ENCODE results near the gene RIOK1. TPM values are rescaled to one million over a fixed set of nuclear protein-coding genes. Genes with fewer than 3 reads are reported as not detected.

RIOK1 gene
- total RNA-seq, 1 experiment from 2014 or later, result 16.3 TPM

DNA sequence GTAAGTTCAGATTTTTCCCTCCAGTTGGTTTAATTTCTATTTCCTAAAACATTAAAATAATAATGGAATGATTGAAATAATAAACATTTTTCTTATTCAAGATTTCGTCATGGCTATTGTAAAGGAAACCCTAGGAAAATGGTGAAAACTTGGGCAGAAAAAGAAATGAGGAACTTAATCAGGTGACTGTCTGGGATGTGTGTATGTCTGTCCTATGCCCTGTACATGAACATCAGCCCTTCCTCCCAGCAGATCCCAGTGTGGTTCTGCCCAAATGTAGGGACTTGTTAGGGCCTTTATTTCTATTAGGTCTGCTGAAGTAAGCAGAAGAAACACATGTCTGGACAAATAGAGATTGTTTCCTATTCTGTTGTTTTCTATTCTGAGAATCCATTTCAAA lies 13.1 kb downstream of the RIOK1 start:
- no peak for DNase-seq (ENCODE audit: low spot score)
- in situ Hi-C loops (cut with HindIII; ENCODE audit: low sequenced_read_pairs), result no loop called here

DNA sequence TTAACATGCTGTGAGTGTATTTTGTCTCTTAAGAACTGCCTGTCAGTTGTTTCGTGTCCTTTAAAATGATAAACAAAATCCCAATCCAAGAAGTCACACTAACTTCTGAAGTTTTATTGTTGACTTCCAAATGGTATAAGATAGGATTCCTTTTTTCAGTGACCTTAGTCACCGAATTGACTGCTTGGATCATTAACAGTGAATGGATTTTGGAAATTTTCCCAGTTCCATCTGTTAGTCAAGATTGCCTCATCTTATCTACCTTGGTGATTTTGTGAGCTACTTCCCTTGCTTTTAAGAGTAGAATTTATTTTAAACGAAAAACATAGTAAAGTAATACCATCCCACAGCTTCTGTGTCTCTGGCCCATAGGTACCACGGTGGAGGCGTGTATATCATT lies 14.9 kb downstream of the RIOK1 start:
- in situ Hi-C loops (cut with HindIII; ENCODE audit: low sequenced_read_pairs), result no loop called here
- DNase-seq (ENCODE audit: low spot score), result no peak

DNA sequence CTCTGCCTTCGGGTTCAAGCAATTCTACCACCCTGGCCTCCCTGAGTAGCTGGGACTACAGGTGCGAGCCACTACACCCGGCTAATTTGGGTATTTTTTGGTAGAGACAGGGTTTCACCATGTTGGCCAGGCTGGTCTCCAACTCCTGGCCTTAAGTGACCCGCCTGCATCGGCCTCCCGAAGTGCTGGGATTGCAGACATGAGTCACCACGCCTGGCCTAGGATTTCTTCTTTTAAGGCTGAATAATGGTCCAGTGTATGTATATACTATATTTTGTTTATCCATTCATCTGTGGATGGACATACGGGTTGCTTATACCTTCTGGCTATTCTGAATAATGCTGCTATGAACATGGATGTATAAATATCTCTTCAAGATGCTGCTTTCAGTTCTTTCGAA lies 17.1 kb downstream of the RIOK1 start:
- no peak for DNase-seq (ENCODE audit: low spot score)
- in situ Hi-C loops (cut with HindIII; ENCODE audit: low sequenced_read_pairs), result no loop called here

DNA sequence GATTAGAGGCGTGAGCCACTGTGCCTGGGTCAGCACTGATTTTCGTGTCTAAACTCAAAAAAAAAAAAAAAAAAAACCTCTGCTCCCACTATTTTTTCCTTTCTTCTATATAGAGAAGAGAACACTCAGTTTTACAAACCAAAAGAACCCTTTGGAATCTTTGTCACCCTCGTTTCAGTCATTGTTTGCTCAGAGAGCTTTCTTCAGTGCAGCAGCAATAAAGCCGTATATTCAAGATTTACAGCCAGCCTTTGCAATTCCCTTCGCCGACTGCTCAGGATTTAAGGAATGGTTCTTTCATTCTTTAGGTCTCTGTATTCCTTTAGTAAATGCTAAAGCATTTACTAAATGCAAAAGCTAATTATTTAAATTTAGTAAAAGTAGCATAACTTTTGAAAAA lies 20.1 kb downstream of the RIOK1 start:
- in situ Hi-C loops (cut with HindIII; ENCODE audit: low sequenced_read_pairs), result no loop called here

DNA sequence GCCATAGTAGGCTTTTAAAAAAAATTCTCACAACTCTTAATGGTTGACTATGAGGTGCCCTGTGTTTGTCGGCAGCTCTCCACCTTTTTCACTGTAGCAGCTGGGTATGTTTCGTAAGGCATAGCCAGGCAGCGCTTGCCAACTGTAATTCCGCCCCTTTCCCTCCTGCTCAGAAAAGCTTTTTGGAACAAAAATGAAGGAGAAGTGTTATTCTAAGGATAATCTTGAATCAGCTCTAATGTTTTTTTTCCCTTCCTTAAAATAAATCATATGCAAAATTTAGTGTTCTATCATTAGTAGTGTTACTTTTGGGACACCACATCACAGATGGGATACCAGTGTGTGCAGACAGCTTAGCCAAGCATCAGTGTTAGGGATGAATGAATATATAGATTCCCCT lies 21.2 kb downstream of the RIOK1 start:
- in situ Hi-C loops (cut with HindIII; ENCODE audit: low sequenced_read_pairs), result no loop called here
- no peak for DNase-seq (ENCODE audit: low spot score)

More for the DNA sequence above, 20.1 kb downstream of the RIOK1 start:
- DNase-seq (ENCODE audit: low spot score), result no peak

DNA sequence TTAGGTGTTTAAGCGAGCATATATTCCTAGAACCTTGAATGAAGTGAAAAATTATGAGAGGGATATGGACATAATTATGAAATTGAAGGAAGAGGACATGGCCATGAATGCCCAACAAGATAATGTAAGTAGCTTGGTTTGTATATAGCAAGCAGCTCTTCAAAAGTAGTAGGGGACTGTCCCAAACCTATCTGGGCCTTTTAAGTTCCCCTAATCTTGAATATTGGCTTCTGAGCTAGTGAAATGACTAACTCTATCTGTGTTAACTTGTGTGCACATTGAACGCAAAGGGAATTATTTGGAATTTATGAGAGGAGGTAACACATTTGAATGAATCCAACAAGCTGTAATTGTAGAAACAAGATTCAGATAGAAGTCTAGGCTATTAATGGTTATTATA lies 21.7 kb downstream of the RIOK1 start:
- DNase-seq (ENCODE audit: low spot score), result no peak
- in situ Hi-C loops (cut with HindIII; ENCODE audit: low sequenced_read_pairs), result no loop called here

DNA sequence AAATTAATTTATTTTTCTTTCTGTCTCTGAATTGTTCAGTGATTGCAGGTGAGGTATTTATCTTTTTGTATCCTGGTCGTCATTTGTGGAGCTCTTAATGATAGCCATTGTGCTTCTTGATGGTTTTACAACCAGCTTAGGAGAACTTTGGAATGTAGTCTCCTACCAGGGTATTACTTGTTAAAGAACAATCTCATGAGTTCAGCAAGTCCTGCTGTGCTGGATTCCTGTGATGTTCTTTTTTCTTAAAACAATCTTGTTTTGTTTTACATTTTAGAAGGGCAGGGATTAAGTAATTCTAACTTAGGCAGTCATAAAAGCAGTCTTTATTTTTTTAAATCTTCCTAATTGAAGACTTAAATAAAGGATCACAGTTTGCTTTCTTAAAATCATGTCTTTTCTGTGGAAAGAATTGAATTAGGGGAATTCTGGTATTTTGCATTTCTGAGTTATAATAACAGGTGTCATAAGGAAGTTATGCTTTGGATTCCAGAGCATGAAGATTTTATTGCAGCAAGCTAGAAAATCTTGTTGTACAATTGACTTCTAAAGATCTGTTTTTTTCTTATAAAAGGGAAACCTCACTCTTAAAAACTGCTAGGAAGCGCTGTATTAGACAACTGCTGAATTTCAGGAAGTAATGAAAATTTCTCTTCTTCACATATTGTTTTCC lies 23.7 kb downstream of the RIOK1 start:
- peak; percentile 45 for DNase-seq (ENCODE audit: low spot score)
- in situ Hi-C loops (cut with HindIII; ENCODE audit: low sequenced_read_pairs), result no loop called here

DNA sequence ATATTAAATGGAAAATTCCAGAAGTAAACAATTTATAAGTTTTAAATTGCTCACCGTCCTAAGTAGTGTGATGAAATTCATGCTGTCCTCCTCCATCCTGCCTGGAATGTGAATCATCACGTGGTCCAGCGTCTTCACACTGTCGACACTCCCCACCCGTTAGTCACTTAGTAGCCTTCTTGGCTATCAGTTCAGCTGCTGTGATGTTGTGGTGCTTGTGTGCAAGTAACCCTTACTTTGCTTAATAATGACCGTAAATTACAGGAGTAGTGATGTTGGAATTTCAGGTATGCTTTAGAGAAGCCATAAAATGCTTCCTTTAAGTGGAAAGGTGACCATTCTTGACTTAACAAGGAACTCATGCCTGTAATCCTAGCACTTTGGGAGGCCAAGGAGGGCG lies 25.2 kb downstream of the RIOK1 start:
- peak; percentile 61 for DNase-seq (ENCODE audit: low spot score)
- in situ Hi-C loops (cut with HindIII; ENCODE audit: low sequenced_read_pairs), result no loop called here

DNA sequence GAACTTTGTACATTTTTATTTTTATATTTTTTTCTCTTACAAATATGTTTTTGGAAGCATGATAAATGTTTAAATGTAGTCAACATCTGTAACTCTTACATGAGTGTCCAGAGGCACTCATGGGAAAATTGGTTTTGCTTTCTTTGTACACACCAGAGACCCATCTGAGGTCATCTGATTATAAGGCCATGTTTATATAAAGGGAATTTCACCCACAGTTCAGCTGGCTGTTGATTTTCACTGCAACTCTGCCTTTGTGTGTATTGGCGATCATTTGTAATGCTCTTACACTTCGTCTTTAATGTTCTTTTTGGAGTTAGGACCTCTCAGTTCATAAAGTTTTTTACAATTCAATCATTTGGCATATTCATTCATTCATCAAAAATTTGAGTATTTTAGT lies 28.1 kb downstream of the RIOK1 start:
- no peak for DNase-seq (ENCODE audit: low spot score)
- in situ Hi-C loops (cut with HindIII; ENCODE audit: low sequenced_read_pairs), result no loop called here

DNA sequence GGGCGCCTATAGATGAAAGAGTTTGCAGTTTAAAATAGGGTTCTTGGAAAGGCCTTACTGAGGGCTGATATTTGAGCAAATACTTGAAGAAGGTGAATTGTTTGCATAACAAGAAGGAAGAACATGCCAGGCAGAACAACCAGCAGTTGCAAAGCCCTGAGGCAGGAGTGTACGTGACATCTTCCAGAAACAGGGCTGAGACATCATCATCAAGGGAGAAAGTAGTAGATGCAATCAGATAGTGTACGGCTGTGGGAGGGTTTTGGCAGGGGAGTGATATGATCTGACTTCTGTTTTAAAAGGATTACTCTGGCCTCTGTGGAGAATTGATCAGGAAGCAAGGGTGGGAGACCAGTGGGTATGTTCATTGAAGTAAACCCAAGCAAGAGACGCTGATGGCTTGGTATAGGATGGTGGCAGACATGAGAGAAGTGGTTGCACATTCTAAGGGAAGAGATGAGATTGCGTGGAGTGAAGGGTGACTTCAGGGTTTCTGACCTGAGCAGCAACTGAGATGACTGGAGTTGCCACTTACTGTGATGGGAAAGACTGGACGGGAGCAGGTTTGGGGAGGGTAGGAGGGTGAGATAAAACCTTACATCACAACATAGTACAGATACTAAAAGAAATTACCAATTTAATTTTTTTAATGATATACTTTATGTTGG lies 28.8 kb downstream of the RIOK1 start:
- in situ Hi-C loops (cut with HindIII; ENCODE audit: low sequenced_read_pairs), result no loop called here
- DNase-seq (ENCODE audit: low spot score), result no peak

DNA sequence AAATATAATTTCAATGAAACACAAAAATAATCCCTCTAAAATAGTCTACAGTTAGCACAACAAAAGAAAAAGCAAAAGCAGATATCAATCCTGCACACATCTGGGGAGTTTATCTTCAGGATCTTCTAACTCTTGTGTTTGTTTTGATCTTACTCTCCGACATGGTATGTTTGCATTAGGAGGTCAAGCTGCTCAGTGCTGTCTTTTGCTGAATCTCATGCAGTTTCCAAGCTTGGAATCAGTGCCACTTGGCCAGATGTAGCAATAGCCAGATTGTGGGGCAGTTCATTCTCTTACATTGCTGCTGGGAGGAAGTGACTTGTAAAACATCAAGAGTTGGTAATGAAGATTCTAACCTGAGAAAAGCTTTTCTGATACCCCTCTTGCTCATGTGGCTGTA lies 29.5 kb downstream of the RIOK1 start:
- DNase-seq (ENCODE audit: low spot score), result no peak
- in situ Hi-C loops (cut with HindIII; ENCODE audit: low sequenced_read_pairs), result no loop called here

DNA sequence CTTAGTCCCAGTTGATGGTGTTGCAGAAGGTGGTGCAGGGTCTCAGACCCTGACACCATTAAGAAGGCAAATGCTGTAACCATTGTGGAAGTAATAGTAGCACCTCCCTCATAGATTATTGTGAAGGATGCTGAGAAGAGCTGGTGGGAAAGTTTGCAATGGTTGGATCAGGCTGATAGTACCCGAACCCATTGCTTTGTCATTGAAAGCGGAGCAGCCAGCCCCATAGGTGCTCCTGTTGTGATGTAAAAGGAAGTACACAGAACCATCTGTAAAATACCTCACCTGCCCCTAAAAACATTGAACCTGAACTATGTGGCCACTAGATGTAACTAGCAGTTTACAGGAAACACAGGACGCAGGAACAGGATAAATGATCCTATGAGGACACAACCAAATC lies 31.5 kb downstream of the RIOK1 start:
- DNase-seq (ENCODE audit: low spot score), result no peak
- in situ Hi-C loops (cut with HindIII; ENCODE audit: low sequenced_read_pairs), result no loop called here

DNA sequence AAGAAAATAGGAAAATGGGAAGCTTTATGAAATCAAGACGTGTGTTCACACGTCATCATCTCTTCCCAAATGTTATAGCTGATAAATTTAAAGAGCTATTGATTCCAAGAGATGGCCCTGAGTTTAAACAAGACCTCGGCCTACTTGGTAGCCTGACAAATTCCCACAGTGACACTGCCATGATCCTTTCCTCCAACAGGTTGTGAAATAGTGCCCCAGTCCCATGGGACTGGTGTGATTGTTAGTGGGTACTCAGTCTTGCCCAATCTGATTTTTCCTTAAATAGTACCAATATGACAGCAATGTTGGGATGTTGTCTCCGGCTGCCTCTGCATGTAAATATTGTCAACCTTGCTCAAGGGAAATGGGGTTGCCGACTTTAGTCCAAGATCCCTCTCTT lies 34.5 kb downstream of the RIOK1 start:
- no peak for DNase-seq (ENCODE audit: low spot score)
- in situ Hi-C loops (cut with HindIII; ENCODE audit: low sequenced_read_pairs), result no loop called here

DNA sequence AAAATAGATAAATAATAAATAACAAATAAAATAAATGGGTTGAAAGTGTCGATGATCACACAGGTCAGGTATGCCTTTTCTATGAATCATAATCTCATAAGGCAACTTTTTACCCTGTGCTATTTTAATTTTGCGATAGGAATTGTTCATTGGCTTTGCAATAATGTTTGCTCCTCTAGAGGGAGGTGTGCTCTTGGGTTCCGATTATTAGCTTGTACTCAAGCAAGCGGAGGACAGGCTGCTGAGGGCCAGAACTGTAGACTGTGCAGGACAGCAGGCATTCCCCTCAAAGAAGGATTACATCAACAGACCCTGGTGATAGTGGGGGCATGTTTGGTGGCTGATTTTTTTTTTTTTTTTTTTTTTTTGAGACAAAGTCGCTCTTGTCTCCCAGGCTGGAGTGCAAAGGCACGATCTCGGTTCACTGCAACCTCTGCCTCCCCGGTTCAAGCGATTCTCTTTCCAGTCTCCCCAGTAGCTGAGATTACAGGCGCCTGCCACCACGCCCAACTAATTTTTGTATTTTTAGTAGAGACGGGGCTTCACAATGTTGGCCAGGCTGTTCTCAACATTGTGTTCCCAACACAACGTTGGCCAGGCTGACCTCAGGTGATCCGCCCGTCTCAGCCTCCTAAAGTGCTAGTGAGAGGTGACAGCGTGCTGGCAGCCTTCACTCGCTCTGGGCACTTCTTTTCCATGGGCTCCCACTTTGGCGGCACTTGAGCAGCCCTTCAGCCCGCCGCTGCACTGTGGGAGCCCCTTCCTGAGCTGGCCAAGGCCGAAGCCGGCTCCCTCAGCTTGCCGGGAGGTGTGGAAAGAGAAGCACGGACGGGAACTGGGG lies 35.6 kb downstream of the RIOK1 start:
- no peak for DNase-seq (ENCODE audit: low spot score)
- in situ Hi-C loops (cut with HindIII; ENCODE audit: low sequenced_read_pairs), result no loop called here

DNA sequence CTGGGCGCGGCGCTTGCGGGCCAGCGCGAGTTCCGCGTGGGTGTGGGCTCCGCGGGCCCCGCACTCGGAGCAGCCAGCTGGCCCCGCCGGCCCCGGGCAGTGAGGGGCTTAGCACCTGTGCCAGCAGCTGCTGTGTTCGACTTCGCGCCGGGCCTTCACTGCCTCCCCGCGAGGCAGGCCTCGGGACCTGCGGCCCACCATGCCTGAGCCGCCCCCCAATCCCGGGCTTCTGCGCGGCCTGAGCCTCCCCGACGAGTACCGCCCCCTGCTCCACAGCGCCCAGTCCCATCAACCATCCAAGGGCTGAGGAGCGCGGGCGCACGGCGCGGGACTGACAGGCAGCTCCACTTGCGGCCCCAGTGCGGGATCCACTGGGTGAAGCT lies 36.2 kb downstream of the RIOK1 start:
- in situ Hi-C loops (cut with HindIII; ENCODE audit: low sequenced_read_pairs), result no loop called here
- DNase-seq (ENCODE audit: low spot score), result no peak

DNA sequence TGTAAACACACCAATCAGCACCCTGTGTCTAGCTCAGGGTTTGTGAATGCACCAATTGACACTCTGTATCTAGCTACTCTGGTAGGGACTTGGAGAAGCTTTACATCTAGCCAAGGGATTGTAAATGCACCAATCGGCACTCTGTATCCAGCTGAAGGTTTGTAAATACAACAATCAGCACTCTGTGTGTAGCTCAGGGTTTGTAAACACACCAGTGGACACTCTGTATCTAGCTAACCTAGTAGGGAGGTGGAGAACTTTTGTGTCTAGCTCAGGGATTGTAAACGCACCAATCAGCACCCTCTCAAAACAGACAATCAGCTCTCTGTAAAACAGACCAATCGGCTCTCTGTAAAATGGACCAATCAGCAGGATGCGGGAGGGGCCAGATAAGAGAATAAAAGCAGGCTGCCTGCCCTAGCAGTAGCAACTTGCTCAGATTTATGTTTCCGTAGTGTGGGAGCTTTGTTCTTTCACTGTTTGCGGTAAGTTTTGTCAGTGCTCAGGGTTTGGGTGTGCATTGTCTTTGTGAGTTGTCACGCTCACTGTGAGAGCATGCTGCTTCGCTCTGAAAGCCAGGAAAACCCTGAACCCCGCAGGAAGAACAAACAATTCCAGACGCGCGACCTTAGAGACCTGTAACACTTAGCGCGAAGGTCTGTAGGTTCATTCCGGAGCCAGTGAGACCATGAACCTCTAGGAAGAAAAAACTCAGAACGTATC lies 37.0 kb downstream of the RIOK1 start:
- peak; percentile 25 for DNase-seq (ENCODE audit: low spot score)
- in situ Hi-C loops (cut with HindIII; ENCODE audit: low sequenced_read_pairs), result no loop called here

DNA sequence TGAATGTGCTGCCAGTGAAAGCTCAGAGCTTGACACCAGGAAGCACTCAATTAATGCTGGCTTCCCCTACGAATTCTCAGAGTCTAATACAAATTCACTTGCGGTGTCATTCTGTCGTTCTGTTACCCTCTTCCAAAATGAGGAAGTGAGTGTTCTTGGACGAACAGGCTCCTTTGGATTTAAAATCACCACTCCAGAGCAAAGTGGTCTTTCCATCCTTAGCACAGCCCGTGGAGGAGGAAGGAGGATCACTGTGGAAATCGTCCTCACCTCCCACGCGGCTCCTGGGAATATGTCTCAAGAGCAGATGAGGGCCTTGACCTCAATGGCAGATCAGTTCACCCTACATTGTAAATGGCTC lies 41.7 kb downstream of the RIOK1 start:
- in situ Hi-C loops (cut with HindIII; ENCODE audit: low sequenced_read_pairs), result no loop called here
- no peak for DNase-seq (ENCODE audit: low spot score)

DNA sequence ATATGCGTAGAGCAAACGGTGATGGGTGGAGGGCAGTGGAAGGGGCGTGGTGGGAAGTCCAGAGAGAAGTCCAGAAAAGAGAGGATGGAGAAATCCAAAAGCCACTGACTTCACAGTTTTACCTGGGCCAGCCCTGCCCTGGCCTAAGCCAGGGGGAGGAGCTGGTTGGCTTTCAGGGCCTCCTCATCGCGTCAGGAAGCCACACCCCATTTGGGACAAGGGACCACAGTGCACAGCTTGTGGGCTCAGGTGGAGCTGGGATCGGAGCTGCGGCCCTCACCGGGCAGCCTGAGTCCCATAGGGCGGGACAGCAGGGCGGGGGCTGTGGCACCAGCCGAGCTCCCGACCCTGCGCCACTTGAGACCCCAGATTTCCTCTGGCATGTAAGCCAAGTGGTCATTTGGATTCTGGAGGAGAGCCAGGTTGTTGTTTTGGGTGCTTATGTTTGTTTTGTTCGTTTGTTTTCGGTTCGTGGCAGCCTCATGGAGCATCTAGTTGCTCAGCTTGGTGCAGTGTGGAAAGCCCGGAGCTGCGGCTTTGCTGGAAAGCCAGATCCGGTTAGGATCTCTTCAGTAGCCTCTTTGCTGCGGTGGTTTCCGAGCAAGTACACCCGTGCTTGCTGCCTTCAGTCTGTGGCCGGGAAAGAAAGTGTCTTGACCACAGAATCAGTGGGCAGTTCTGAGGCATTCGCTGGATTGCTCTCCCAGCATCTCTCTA lies 42.2 kb downstream of the RIOK1 start:
- no peak for DNase-seq (ENCODE audit: low spot score)
- in situ Hi-C loops (cut with HindIII; ENCODE audit: low sequenced_read_pairs), result no loop called here

DNA sequence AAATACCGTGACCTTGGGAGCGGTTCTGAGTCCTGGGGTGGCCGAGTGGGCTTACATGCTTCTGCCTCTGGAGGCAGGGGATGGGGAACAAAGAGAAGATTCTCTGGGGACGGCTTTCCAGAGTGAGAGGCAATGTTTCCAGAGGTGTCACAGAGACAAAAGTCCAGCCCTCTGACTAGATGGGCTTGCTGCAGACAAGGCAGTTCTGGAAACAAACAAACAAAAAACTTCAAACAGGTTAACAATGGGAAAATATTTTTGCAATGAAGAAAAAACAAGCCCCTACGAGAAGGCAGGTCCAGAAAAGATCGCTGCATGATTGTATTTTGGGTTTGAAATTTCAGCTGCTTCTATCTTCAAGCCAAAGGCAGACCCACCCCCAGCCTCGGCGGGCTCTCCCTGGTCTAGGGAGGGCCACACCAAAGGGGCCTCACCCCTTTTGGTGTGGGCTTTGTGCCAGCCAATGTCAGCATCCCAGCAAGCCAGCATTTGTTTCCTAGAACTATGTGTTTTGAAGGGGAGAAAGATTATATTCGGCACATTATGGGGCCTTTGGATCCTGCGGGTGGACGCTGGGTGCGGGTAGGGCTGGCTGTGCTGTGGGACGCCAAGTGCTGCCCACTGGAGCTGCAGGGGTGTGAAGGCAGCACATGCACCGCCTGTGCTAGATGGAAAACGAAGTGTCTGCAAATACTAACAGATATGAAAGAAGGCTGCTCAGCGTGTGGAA lies 42.9 kb downstream of the RIOK1 start:
- DNase-seq (ENCODE audit: low spot score), result no peak
- in situ Hi-C loops (cut with HindIII; ENCODE audit: low sequenced_read_pairs), result no loop called here

Measured in G401 (cell line).